Stimulated activated CD4-positive, alpha-beta T cell treated with anti-CD3 and anti-CD28 coated beads, Interleukin-2, amount 100 ng/mL, for 24 hours (primary cell): Measurements from ENCODE around the gene RALY.

Experiments used
- DNase-seq, 2 donors: peaks; one replicate each; pipeline ENCODE4 v3.0.0-alpha.2; 2020

The RALY gene

DNA sequence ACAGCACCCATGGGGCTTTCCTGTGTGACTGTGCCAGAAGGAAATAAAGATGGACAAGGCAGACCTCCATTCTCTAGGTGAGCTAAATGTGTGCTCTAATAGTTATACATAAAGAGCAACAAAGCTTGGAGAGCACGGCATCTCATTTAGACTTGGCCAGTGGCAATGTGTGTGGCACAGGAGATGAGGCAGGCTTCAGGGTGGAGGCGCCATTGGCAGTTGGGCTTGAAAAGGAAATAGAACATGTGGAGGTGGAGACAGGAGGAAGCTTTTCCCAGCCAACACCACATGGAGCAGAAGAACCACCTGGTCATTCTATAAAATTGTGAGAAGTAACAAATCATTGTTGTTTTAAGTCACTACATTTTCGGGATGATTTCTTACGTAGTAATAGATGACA, 3.6 kb upstream of the RALY start:
- DNase-seq: no peak

DNA sequence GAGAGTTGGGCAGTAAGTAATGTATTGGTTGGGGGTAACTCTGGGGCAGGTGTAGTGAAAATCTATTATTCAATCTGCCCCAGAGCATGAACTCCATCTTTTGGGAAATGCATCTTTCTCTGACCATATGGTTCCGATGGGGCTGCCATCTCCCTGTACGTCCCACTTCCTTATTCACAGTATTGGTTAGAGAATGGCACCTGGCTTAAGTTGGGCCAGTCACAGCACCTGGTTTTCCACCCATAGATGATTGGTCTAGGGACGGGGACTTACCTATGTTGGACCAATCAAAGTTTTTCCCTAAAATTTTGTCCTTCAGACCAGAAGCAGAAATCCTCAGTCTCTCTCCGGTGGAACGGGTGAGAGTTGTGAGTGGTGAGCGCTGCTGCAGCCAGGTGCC, 2.2 kb upstream of the RALY start:
- no peak for DNase-seq

DNA sequence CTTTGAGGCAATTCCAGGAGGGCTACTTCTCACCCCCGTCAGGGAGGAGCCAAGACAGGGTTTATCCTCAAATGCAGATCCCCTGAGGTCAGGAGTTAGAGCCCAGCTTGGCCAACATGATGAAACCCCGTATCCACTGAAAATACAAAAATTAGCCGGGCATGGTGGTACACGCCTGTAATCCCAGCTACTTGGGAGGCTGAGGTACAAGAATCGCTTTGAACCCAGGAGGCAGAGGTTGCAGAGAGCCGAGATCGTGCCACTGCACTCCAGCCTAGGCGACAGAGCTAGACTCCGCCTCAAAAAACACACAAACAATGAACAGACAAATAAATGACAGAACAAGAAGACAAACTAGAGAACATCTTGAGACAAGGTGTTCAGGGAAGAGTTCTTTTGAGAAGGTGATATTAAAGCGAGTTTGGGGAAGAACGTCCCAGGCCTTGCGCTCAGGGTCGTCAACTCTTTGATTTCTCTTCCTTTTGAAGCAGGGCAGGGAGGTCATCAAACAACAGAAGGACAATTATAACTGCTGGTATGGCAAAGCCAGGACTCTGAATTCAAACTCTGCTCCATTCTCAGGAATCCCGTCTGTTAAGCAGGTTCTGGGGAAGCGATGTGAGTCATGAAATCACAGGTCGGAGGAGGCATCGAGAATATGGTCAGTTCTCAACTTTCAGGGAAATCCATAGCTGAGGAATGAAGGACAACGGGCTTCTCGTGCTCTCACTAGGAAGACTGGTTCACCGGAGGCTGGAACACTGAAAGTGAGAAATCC, 1.4 kb upstream of the RALY start:
- DNase-seq: no peak

DNA sequence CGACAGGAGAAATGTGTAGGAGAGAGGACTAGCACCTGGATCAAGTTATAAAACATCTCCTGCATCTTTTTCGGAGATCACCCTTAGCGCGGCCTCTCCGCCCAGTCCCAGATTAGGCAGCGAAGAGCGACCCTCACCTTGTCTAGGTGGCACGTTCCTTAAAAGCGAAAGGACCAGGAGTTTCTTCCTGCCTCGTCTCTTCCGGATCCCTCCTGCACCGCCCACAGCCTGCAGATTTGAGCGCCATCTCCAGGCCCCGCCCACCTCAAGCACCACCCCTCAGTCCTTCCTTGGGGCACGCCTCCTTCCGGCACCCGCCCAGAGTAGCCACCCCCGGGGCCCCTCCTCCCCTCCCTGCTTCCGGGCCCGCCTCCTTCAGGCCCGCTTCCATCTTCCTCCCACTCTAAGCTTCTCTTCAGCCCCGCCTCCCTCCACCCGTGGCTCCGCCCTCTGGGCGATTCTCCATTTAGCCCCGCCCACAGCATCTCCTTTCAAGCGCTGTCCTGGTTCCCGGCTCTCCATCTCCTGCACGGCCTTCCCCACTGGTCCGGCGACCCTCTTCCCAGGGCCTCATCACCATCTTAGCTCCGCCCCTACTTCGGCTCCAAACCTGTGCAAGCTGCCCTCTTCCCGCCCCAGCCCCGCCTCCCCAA, 662 bp upstream of the RALY start:
- DNase-seq: peak; percentile 99 to 100

DNA sequence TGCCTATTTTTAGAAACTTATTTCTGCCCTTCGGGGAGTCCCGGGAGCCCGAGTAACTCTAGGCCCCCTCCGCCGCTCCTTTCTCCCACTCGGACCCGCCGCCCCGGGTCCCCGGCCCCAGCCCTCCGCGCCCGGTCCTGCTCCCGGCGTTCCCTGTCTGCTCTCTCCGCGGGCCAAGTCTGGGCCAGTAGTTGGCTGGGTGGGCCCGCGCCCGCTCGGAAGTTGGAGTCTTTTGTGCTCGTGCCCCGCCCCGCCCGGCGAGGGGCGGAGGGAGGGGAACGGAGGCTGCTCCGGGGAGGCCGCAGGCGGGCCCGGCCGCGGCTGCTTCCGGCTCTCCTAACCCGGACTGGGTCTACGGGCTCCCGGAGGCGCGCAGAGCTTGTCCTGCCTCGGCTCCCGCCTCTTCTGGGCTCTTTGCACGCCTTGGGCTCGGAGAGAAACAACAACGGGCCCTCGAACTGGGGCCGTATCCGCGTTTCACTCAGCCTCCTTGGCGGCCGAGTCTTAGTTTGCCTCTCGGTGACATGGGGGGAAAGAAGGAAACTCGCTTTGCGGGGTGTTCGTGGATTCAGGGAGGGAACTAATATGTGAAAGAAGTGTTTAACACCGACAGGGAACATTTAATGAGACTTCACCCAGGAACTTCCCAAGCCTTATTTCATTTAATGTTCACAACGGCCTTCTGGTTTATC, 657 bp downstream of the RALY start:
- DNase-seq: peak; percentile 81 to 84

DNA sequence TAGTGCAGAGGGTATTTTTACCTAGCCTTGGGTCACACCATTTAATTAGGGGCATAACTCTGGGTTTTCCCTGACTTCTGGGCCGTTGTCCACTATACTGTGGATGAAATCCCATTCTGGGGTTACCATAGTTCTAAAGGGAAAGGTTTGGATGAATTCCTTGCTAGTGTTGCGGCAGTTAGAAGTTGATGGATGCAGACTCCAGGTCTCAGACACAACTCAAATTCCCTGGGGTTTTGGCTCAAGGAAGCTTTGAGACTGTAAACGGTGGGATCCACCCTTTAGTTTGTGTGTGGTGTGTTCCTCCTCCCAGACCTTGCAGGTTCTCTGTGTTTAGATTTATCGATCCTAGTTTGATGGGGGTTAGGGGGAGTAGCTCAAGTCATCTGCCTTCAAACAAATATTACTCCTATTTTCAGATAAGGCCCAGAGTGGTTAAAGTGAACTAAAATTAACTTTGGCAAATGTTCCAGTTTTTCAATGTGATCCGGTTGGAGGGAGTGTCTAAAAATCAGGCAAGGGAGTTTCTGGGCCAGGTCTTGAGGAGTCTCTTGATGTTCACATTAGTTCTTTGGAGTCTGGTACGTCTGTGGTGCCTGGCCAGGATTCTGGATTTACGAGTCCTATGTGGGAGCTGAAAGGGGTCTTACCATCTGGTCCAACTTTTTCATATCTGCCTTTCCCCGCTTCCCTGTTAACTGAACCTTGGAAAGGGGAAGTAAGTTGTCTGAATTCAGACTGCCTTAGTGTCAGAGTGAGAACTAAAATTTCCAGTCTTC, 1.5 kb downstream of the RALY start:
- DNase-seq: no peak

DNA sequence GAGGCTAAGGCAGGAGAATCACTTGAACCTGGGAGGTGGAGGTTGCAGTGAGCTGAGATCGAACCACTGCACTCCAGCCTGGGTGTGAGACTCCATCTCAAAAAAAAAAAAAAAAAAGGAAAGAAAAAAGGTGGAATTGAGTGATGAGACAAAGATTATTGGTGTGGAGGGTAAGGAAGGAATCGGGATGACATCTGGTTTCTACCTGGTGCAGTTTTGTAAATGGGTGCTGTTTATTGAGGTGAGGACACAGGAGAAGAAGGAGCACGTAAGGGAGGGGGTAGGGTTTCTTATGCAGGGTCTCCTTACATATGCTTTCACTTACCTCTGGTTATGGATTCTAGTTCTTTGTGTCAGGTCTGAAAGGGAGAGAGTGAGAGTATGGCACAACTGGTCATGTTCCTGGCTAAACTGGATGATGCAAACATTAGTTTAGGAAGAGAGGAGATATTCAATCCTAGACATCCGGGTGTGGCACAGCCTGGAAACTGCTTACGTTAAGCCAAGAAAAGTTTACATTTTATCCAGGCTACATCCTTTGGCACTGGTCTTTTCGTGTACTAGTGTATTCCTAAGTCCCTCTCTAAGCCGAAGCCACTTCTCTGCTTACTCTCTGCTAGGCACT, 5.4 kb downstream of the RALY start:
- DNase-seq: no peak

DNA sequence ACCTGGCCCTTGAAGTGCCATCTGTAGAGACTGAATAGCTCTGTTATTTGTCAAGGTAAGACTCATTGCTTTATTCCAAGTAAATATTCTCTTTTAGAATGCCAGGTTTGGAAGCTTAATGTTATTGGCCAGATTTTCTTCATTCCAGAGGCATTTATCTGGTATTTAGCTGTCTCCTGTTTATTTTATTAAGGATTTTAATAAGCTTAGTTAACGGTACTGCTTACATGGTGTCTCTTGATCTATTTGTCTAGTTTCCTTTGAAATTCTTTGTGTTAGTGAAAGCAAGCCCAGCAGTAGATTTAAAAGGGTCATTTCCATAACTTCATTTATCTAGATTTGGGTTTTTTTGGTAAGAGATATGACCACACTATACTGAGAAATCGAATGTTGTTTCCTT, 7.7 kb downstream of the RALY start:
- DNase-seq: no peak

DNA sequence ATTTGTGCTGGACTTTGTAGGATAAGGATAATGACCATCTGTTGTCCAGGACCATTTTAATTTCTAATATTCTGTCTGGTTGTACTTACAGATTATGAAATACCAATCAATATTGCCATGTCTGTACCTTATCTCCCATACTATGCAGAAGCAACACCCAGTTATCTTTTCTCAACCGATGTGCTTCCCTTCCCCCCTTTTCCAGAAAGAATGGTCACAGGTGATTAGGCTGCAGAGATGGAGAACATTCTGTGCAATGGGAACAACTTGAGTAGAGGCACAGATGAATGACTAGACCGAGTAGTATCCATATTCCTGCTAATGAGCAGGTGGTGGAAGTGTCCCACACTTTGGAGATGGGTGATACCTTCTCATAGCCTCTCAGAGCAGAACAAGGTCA, 10.5 kb downstream of the RALY start:
- no peak for DNase-seq

DNA sequence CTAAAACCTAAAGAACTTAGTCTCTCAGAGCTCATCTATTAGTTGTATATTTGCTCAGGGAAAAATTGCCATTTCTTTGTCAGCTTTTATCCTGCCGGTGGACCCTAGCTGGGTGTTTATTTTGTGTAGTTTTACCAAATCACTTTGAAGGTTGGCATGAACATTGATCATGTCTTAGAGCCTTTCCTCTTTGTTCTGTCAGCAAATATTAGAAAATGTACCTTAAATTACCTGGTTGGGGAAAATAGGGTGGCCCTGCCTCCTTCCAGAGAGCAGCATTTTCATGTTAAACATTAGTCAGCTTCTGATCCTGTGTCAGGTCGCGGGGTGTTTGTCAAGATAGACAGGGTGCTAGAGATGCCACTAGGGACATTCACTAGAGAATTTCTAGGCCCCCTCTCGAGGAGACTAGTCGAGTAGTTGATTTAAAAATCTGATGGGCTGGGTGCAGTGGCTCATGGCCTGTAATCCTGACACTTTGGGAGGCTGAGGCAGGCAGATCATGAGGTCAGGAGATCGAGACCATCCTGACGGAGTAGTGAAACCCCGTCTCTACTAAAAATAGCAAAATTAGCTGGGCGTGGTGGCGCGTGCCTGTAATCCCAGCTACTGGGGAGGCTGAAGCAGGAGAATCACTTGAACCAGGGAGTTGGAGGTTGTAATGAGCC, 11.2 kb downstream of the RALY start:
- DNase-seq: no peak

DNA sequence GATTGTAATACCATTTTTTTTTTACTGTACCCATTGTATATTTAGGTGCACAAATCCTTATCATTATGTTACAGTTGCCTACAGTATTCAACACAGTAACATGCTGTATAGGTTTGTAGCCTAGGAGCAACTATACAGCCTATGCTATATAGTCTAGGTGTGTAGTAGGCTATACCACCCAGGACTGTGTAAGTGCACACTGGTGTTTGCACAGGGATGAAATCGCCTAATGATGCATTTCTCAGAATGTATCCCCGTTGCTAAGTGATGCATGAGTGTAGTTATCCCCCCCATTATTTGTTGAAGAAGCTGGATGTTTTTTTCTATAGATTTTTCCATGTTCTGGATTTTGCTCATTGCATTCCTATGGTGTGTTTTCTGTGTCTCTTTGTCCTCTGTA, 12.9 kb downstream of the RALY start:
- no peak for DNase-seq

DNA sequence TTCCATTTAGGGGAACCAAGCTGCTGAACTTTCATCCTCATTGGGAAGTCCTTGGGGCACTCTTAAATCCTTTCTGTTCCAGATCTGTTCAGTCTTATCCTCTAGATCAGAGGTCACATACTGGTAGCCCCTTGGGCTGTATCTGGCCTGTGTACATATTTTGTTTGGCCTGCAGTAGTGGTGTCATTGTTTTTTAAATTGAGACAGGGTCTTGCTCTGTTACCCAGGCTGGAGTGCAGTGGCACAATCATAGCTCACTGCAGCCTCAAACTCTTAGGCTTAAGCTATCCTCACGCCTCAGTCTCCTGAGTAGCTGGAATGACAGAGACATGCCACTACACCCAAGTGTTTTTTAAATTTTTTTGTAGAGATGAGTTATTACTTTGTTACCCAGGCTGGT, 14.8 kb downstream of the RALY start:
- no peak for DNase-seq

DNA sequence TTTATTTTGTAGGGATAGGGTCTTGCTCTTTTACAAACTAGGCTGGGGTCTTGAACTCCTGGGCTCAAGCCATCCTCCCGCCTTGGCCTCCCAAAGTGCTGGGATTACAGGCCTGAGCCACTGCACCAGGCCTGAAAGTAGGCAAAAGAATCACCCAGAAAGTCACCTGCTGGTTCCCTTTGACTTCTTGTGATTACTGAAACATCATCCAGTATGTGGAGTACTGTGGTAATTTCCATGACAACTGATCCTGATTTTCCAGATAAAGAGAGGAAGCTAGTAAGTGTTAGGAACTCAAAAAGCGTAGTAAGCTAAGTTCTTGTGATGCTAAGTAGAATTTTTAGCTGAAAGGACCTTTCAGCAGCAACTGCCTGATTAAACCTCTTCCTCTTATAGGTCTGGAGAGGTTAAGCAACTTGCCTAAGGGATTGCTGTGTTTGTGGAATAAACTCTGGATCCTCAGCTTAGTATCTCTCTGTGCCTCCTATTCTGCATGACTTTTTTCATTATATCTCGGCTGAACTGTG, 16.8 kb downstream of the RALY start:
- no peak for DNase-seq

DNA sequence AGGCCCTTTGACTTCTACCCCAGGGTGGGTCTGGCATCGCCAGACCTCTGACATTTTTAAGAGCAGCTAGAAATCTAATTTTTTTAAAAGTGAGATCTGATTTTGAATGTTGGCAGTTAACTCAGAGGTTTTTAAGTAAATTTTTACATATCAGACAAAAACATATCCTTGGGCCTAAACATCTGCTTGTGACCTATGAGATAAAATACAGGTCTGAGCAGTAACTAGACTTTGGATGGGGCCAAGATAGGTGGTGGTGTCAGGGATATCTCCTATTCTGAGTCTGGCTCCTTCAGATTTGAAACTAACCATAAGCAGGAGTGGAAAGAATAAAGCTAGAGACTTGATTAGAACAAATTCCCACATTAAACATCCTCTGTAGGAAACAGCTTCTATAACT, 17.6 kb downstream of the RALY start:
- no peak for DNase-seq

DNA sequence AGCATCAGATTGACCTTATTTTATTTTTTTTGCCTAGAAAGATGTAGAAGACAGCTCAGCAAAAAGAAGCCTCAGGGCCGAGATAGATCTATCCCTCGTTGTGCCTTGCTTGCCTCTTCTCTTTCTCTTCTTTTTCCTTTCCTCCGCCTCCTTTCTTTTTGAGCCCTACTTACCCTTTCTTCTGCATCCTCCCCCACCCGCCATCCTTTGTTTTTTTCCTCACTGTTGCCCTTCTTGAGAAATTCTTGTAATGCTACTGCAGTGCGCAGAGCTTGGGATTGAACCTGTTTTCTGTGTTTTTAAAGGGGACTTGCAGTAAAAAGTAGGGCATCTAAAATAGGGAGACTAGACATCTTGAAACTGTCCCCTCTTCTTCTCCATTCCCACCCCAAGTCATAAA, 18.6 kb downstream of the RALY start:
- no peak for DNase-seq

DNA sequence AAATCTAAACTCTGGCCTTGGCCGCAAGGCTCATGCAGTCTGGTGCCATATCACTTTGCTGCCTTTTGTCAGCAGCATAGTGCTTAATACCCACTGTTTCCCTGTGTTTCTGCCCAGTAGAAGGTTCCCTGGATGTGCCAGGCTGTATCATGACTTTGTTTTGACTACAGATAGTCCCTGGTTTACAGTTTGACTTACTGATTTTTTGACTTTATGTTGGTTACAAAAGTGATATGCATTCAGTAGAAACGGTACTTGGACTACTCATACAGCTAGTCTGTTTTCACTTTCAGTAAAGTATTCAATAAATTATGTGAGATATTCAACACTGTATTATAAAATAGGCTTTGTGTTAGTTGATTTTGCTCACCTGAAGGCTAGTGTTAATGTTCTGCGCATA, 19.0 kb downstream of the RALY start:
- DNase-seq: no peak

DNA sequence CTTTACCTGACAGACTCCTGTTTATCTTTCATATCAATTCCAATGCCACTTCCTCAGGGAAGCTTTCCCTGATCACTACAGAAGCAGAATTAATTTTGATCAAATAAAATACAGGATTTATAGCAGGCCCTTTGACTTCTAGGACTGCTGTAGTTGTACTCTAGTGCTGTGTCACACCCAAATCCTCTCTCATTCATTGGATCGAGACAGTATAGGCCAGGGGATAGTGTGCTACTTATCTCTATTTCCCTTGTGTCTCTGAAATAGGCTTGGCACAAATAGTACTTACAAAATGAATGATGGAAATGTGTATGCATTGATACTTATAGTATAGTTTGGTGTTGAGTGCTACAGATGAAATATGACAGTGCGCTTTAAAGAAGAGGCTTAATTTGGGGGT, 19.8 kb downstream of the RALY start:
- DNase-seq: no peak

DNA sequence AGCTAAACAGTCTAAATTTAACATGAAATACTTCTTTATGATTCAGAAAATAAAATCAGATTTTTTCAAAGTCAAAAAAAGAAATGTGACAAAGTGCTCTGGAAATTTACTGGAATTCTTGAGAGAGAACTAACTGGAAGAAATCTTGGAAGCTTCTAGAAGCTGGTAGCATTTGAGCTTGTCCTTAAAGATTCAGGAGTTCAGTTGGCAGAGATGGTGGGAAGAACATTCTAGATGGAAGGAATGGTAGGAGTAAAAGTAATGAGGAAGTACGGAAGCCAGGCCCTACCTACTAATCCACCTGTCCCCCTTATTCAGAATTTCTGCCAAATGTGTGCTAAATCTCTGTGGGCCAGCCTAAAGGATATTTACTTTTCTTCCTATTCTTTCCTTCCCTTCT, 21.2 kb downstream of the RALY start:
- no peak for DNase-seq

DNA sequence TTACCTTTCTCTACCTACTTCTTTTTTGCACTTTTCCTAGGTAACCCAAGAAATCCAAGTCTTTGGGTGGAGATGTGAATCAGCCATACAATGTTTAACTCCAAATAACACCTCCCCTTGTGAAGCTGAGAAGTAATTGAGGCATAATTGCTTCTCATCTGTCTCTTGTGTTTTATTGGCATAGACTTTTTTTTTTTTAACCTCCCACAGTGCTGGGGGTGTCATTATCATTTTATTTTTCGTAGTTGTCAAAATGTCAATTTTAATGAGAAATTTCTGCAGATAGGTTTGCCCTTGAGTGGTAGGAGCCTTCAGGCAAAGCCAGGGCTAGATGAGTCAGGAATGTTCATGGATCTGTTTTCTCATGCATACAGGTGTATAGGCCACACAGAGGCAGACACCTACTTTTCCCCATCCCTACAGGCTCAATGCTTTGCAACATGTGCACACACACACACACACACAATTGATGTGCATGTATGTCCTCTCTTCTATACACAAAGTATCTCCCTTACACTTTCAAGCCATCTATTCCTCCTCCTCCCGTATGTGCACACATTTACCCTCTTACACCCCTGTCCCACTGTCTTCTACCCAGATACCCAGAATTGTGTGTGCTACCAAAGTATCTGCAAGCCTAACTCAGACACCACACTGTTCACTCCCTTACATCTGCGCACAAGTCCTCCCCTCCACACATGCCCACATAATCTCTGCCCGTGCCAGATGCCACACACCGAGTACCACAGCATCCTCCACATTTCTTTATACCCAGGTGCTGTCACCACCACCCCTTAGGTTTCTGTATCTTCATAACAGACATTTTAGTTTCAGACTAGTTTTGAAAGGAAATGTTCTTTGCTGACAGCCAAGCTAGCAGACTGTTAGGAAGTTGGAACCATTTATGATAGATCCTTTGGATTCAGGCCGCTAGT, 22.0 kb downstream of the RALY start:
- DNase-seq: no peak

DNA sequence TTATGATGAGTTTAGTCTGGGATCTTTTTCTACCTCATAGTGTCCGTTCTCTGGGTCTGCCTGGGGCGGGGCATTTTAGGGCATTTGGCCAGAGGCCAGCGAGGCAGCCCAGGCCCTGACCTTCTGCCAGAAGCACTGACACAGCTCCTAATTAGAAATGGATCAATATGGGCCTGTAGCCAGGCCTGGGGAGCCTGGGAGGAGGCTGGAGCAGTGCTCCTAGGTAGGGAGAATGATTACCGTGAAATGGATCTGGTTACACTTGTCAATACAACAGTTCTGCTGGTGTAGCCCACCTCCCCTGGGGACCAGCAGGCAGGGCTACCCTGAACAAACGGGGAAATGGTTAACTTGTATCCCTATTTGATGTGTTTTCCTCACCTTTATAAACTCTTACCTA, 23.0 kb downstream of the RALY start:
- DNase-seq: no peak

DNA sequence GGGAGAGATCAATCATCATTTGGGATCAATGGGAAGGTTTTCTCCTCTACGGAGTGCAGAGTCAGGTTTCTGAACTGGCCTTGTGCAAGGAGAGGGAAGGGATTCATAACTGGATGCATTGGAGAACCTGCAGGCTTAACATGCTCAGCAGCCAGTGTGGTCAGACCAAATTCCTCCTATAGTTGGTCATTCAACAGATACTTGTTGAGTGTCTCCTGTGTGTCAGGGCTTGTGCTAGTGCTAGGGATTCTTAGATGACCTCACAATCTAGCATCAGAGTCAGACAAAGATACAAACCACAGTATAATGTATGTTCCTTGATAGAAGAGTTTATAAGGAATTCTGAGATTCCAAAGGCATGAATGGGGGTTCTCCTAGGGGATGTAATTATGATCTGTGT, 23.9 kb downstream of the RALY start:
- DNase-seq: no peak
